ENCODE results near the gene PHACTR1. TPM values are rescaled to one million over a fixed set of nuclear protein-coding genes. Genes with fewer than 3 reads are reported as not detected.

Gene PHACTR1
- total and polyA plus RNA-seq, 3 experiments from 2014 or later = 0.04 to 0.38 (median 0.04) TPM

DNA sequence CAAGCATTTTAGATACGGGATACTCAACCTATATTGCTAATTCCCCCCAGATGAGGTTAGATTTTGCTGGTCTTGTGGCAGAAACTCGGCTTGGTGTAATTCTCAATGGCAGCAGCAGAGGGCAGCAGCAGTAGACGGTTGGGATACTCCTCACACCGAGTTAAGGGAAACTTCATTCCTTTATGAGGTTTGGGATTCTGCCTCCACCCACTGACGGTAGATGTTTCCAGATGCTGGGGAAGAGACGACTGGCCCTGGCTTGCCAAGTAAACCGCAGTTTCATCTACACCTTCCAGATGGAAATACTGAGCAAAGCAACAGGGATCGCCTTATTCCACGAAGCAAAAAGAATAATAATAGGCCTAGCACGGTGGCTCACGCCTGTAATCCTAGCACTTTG lies 620.0 kb downstream of the PHACTR1 start:
- H3K4me3 Mint-ChIP-seq = no peak overlapping the region
- Histone ChIP-seq H3K4me3 (ENCODE audit: low read length) (no peak overlapping the region), H3K9me3 (ENCODE audit: low read length) (no peaks in the 10 kb centered on the region), H3K36me3 (ENCODE audit: insufficient read depth, low read length) (no peaks in the 10 kb centered on the region), H3K27ac (ENCODE audit: low read depth, low read length) (no peak overlapping the region), H3K4me1 (ENCODE audit: insufficient read depth, low read length) (peaks cover 12% of the 10 kb centered on the region), H3K27me3 (ENCODE audit: insufficient read depth, low read length, poor library complexity, severe bottlenecking) (no peaks in the 10 kb centered on the region)
- H3K36me3 Mint-ChIP-seq = no peaks in the 10 kb centered on the region
- H3K27me3 Mint-ChIP-seq = no peaks in the 10 kb centered on the region
- H3K27ac Mint-ChIP-seq = peak overlapping the region in 2 of 8 donors; percentile 53 to 68
- peak; percentile 54 to 81 (median 62) for DNase-seq
- ChIA-PET POLR2A (interaction anchor here (1.0 kb wide), 1 partner anchor 279 kb away, joined by 6 read pairs; the partner anchor contains the start of gene NOL7), CTCF (interaction anchor here (1.2 to 1.5 kb wide), 5 partner anchors 12 to 238 kb away, joined by 3 to 6 read pairs (median 6); partner anchors contain the start of genes GFOD1 and SIRT5)
- H3K4me1 Mint-ChIP-seq = peaks cover 1 to 9% (median 6%) of the 10 kb centered on the region in 3 donors
- no peaks in the 10 kb centered on the region for H3K9me3 Mint-ChIP-seq

GRCh38 chr6:13338038-13338437 lies 621.5 kb downstream of the PHACTR1 start:
- Mint-ChIP-seq H3K9me3 (peaks cover 0 to 5% (median 0%) of the 10 kb centered on the region in 5 donors), H3K36me3 (peaks cover 0 to 7% (median 2%) of the 10 kb centered on the region in 3 donors), H3K4me1 (peaks cover 1 to 6% (median 5%) of the 10 kb centered on the region in 3 donors), H3K27ac (no peak overlapping the region), H3K27me3 (no peaks in the 10 kb centered on the region), H3K4me3 (no peak overlapping the region)
- peaks cover 12% of the 10 kb centered on the region for H3K4me1 ChIP-seq (ENCODE audit: insufficient read depth, low read length)
- no peaks in the 10 kb centered on the region for H3K27me3 ChIP-seq (ENCODE audit: insufficient read depth, low read length, poor library complexity, severe bottlenecking)
- no peak overlapping the region for H3K4me3 ChIP-seq (ENCODE audit: low read length)
- CTCF ChIA-PET = interaction anchor here (0.9 to 1.8 kb wide), 12 partner anchors 10 to 729 kb away, joined by 3 to 7 read pairs (median 4); partner anchors contain the start of genes GFOD1, SIRT5 and TBC1D7
- H3K9me3 ChIP-seq (ENCODE audit: low read length) = no peaks in the 10 kb centered on the region
- no peak overlapping the region for H3K27ac ChIP-seq (ENCODE audit: low read depth, low read length)
- DNase-seq = no peak
- no peaks in the 10 kb centered on the region for H3K36me3 ChIP-seq (ENCODE audit: insufficient read depth, low read length)
- POLR2A ChIA-PET = no interaction called here

Measured in CD8-positive, alpha-beta memory T cell (primary cell).